RCC 7860 (cell line): ENCODE results near the gene NPTXR.
A peak's percentile ranks its signal among the peaks of the same experiment; 100 is the strongest.
"Not testable (repeated sequence)": the region's sequence is repeated elsewhere in the genome, so short reads cannot be mapped to it uniquely, and the experiment has no call there.

Experiments
- DNase-seq: peaks from one replicate; pipeline ENCODE4 v3.0.0-alpha.2; 2015; ENCODE audit warnings: low spot score
- FAIRE-seq: peaks from 2 replicates; lab custom pipeline; 2012; peaks lifted over from hg19 to GRCh38; lab: Jason Lieb, UNC

NPTXR gene

GRCh38 chr22:38832005-38832978 lies 11.5 kb downstream of the NPTXR start:
- DNase-seq (no peak), FAIRE-seq (no peak)

DNA sequence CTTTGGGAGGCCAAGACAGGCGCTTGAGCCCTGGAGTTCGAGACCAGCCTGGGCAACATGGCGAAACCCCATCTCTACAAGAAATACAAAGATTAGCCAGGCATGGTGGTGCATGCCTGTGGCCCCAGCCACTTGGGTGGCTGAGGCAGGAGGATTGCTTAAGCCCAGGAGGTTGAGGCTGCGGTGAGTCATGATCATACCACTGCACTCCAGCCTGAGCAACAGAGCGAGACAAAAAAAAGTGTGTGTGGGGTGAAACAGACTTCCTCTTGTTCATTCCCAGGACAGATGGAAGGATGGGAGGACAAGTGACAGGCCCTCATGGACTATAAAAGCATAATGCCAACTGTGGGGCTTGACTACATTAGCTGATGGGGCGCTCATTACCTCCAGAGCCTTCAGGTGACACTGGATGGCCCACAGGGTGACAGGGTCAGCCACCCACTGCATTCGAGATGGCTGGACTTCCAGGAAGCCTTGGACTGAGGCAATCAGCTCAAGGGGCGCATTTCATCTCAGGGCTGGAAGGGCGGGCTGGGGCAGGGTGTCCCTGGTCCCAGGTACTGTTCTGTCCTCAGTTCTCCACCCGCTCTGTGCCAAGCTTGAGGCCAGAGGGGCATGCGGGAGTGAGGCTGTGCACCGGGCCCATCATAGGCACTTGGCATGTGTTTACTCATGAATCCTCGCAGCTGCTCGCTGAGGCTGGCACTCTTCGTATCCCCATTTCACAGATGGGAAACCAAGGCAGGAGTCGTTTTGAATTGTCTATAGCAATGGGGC lies 12.5 kb downstream of the NPTXR start:
- DNase-seq, result peak; percentile 63
- peak; percentile 80 for FAIRE-seq

DNA sequence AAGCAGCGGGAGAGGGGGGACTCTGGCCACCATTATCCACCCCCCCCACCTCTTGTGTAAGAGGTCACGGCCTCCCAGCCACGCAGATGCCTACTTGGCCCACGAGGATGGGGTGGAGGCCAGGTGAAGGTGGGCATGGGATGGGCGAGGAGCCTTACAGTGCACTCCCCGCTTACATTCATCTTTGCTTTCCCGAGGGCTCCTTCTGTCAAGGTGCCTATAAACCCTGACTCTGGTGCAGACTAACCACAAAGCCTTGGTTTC lies 13.1 kb downstream of the NPTXR start:
- DNase-seq, result no peak
- FAIRE-seq, result no peak

- no peak for FAIRE-seq
- no peak for DNase-seq
Measured at GRCh38 chr22:38830026-38830844, 13.6 kb downstream of the NPTXR start.

- FAIRE-seq (no peak), DNase-seq (no peak)
Measured at GRCh38 chr22:38829485-38829884, 14.3 kb downstream of the NPTXR start.

- FAIRE-seq (no peak), DNase-seq (no peak)
Measured at GRCh38 chr22:38828616-38829205, 15.1 kb downstream of the NPTXR start.

GRCh38 chr22:38828191-38828590 lies 15.6 kb downstream of the NPTXR start:
- no peak for FAIRE-seq

GRCh38 chr22:38827510-38827909 lies 16.3 kb downstream of the NPTXR start:
- no peak for FAIRE-seq
- no peak for DNase-seq

More at GRCh38 chr22:38828191-38828590, 15.6 kb downstream of the NPTXR start:
- no peak for DNase-seq

GRCh38 chr22:38826801-38827200 lies 17.0 kb downstream of the NPTXR start:
- DNase-seq (no peak), FAIRE-seq (no peak)

- DNase-seq (no peak), FAIRE-seq (no peak)
Measured at GRCh38 chr22:38826386-38826785, 17.4 kb downstream of the NPTXR start.

- FAIRE-seq, result no peak
- DNase-seq, result peak; percentile 34
Measured at GRCh38 chr22:38824585-38824984, 19.2 kb downstream of the NPTXR start.

DNA sequence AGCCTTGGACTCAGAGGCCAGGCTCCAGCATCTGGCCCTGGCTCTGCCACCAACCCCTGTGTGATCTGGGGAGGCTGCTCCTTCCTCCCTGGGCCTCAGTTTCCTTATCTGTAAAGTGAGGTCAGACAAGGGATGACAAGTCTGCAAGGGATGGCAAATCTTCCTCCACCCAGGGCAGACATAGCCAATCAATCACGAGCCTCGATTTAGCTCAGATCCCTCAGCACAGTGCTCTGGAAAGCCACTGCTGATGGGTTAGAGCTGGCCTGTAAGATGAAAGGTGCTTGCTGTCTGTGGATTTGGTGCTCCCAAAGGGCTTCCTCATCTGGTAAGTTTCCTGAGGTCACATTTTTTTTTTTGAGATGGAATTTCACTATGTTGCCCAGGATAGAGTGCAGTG lies 20.2 kb downstream of the NPTXR start:
- FAIRE-seq (no peak), DNase-seq (no peak)

DNA sequence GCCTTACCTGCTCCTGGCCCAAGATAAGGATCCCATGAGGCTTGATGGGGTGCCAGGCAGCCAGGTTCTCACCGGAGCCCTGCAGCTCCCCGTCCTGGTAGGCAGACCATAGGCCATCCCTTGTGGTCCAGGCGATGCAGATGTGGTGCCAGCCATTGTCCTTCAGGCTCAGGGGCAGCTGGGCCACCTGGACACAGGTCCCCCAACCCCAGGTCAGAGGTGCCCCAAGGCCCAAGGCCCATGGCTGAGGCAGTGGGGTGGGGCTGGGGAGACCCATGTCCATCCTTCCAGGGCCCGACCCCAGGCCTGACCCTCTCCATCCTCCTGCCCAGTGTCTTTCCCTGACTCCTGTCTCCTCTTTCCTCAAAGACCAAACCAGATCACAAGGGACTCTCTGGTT lies 20.8 kb downstream of the NPTXR start:
- FAIRE-seq, result no peak
- DNase-seq, result no peak

- FAIRE-seq (no peak), DNase-seq (no peak)
Measured at GRCh38 chr22:38820020-38820419, 23.8 kb downstream of the NPTXR start.

DNA sequence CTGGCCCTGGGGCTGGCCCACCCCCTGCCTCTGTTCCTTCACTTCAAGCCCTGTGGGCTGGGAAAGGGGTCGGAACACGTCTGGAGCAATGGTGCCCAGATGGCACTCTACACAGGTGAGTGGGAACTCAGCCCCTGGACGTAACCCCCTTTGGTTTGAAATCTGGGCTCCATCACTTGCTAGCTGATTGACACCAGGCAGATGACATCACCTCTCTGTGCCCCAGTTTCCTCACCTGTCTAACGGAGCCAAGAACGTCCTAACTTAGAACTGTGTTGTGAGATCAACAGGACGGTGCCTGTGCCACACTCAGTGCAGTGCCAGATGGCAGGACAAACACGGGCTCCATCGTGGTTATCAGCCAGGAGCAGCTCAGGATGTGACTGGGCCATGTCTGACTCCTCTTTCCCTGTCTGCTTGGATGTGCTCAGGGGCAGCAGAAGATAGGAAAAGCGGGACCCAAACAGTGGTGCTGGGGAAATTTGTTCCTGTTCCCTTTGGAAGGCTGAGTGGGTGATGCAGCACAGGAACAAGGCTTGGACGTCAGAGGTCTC lies 24.4 kb downstream of the NPTXR start:
- no peak for FAIRE-seq
- DNase-seq, result no peak

GRCh38 chr22:38817196-38817595 lies 26.6 kb downstream of the NPTXR start:
- no peak for FAIRE-seq

DNA sequence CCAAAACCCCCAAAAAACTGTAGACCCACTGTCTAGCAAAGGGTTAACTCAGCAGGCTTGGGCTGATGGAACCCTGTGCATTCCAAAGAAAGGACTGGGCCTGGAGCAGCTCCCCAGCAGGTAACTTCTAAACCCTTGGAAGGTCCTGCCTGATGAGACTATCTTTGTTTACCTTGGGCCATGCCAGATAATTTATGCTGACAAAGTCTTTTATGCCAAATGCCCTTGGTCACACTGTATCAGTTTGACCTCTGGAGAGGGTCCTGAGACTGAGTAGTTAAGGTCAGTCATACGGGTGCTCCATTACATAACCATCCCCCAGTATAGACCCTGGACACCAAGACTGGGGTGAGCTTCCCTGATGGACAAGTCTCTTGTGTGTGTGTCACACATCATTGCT lies 28.0 kb downstream of the NPTXR start:
- FAIRE-seq (no peak), DNase-seq (no peak)

More at GRCh38 chr22:38817196-38817595, 26.6 kb downstream of the NPTXR start:
- no peak for DNase-seq

GRCh38 chr22:38811241-38811640 lies 32.6 kb downstream of the NPTXR start:
- FAIRE-seq, result no peak
- DNase-seq, result no peak

DNA sequence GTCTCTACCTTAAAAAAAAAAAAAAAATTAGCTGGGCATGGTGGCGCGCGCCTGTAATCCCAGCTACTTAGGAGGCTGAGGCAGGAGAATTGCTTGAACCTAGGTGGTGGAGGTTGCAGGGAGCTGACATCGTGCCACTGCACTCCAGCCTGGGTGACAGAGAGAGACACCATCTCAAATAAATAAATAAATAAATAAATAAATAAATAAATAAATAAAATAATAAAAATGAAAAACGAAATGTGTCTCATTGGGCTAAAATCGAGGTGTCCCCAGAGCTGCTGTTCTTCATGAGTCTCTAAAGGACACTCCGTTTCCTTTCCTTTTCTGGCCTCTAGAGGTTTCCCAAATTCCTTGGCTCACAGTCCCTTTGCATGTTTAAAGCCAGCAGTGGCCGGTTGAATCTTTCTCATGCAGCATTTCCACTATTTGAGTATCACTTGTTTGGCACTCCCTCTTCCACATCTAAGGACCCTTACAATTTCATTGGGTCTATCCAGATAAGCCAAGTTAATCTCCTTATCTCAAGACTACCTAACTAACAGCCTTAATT lies 38.7 kb downstream of the NPTXR start:
- FAIRE-seq, DNase-seq: not testable (repeated sequence)

DNA sequence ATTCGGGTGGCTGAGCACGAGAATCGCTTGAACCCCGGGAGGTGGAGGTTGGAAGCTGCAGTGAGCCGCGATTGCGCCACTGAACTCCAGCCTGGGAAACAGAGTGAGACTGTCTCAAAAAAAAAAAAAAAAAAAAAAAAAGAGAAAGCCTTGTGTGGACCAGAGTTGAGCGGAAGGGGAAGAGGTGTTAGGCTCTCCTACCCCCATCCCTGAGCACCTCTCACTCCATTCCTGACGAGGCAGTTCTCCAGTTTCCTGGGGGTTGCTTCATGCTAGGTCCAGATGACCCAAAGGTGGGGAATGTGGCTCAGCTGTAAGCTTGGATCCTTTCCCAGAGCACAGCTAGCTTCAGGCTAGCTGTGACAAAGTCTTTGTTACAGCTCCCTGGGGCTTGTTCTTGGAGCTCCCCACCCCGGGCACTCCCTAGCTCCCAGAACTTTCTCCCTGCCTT lies 41.1 kb downstream of the NPTXR start:
- DNase-seq (peak; percentile 91), FAIRE-seq (peak; percentile 80)
